Pancreas (tissue), 10 donors: ENCODE data around the gene MCRIP1. TPM values are rescaled to one million over a fixed set of nuclear protein-coding genes. Genes with fewer than 3 reads are reported as not detected.

Experiments
- ATAC-seq, 4 donors: fragments of 200-7000 bp; cut with Tn5 transposase; one replicate each; pipeline versions ENCODE4 v1.8.0 to v1.9.1; 2020; ENCODE audit warnings: mild to moderate bottlenecking in 4 of 4, moderate library complexity in 4 of 4
- DNase-seq, 6 donors: peaks; one replicate each; pipeline ENCODE4 v3.0.0-alpha.2; 2020
- FAIRE-seq: peaks from 2 replicates; lab custom pipeline; 2012; peaks lifted over from hg19 to GRCh38; lab: Jason Lieb, UNC
- H3K27ac ChIP-seq, 4 donors: fragments of 200-600 bp; sonication (generic); 1 replicate in 3 of 4; 2 replicates in 1 of 4; pipeline versions ENCODE4 v1.5.0 to v1.8.0; 2020
- H3K27me3 ChIP-seq, 4 donors: fragments of 200-600 bp; one replicate each; pipeline ENCODE4 v1.8.0; 2021
- H3K36me3 ChIP-seq, 3 donors: fragments of 200-600 bp; sonication (generic) in 1 of 3; one replicate each; pipeline versions ENCODE4 v1.5.0 to v1.8.0; 2020 to 2021
- H3K4me1 ChIP-seq, 3 donors: fragments of 200-600 bp; one replicate each; pipeline ENCODE4 v1.8.0; 2021
- H3K4me3 ChIP-seq, 4 donors: fragments of 200-600 bp; sonication (generic) in 2 of 4; one replicate each; pipeline versions ENCODE4 v1.5.0 to v1.8.0; 2020 to 2021
- H3K9me3 ChIP-seq, 4 donors: fragments of 200-600 bp; one replicate each; pipeline ENCODE4 v1.8.0; 2021
- WGBS, 2 donors: extraction: QIAGEN DNeasy Blood & Tissue Kit; methylation state at CpG; one replicate each; pipeline ENCODE4 v1.1.7; 2013; 5-methylcytosine and 5-hydroxymethylcytosine counted together
- intact Hi-C, 3 donors: fragments of 100-400 bp; cut with DNase I; formaldehyde crosslinking; loops; one replicate each; pipeline versions ENCODE4 v1.11.1 to v1.14.2; 2022
- polyA plus RNA-seq, 2 donors: library from polyadenylated mRNA; stranded (reverse); fragments of 200-250 nt; gene quantifications; one replicate each; pipeline ENCODE4 v1.2.3, GENCODE V29; 2013
- total RNA-seq, 6 donors: library from RNA; stranded (reverse); fragmentation: NEBNext Ultra II Directional in 4 of 6; extraction: Animal tissue kit (Norgen Biotek cat#: 25700) in 4 of 6; gene quantifications; one replicate each; pipeline versions ENCODE4 v1.2.1 to v1.2.4, GENCODE V29; 2021 to 2023
- TF ChIP-seq, protein P1 (sequence below), 4 donors: fragments of 200-600 bp; sonication (generic) in 3 of 4; IDR thresholded peaks; one replicate each; pipeline versions ENCODE4 v1.5.0 to v1.8.0; 2021; ENCODE audit warnings: antibody characterized with exemption in 4 of 4
- donor health status: healthy with polysubstance abuse.
- donor health status: DM: no; HTN: no; CAD: no; lungs with moderate emphysema.
- donor health status: DM: no; HTN: no; CAD: no.
- donor health status: control.
- donor health status: control.
- donor health status: Bipolar disorder and iron deficiency.
- donor health status: DM: yes; HTN: yes; CAD: no.
- donor health status: DM: no; HTN: no; CAD: no.
- donor health status: DM: no; HTN: no; CAD: no.
- donor health status: DM: yes; HTN: yes; CAD: no.

MCRIP1 gene
- total and polyA plus RNA-seq, 8 donors = 28.9 to 203 (median 55.8) TPM

DNA sequence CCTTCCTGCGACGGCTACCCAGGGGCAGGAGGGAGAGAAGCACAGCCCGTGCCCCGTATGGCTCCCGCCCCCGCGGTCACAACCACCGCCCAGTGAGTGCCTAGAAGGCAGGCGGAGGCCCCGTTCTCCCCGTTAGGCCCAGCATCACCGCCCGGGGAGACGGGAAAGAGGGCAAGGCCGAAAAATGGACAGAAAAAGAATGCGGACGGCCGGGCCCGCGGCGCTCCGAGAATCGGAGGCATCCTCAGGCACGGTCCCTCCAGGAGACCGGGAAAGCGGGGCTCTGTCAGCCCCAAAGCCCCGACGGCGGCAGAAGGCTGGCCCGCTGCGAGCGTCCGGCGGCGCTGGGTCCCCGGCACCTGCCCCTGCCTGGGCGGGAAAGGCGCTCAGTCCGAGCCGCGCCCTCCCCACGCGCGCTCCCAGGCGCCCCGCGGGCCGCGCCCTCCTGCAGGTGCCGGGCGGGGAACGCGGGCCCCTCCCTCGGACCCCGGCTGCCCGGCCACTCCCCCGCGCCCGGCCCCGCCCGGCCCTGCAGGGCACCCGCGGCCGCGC is 407 bp downstream of the MCRIP1 start:
- H3K27me3 ChIP-seq = no peaks in the 10 kb centered on the region
- WGBS, 2 donors = 0 to 1% methylated on average over 24 to 65 of the region's 65 CpGs
- H3K36me3 ChIP-seq = no peaks in the 10 kb centered on the region
- intact Hi-C loops = no loop called here
- H3K4me3 ChIP-seq = peak overlapping the region; percentile 63 to 90 (median 85)
- no peaks in the 10 kb centered on the region for H3K9me3 ChIP-seq
- peak overlapping the region; percentile 69 to 90 (median 78) for H3K27ac ChIP-seq
- FAIRE-seq = no peak
- H3K4me1 ChIP-seq = peaks cover 4 to 9% (median 7%) of the 10 kb centered on the region in 3 donors
- TF ChIP-seq, protein P1, sequence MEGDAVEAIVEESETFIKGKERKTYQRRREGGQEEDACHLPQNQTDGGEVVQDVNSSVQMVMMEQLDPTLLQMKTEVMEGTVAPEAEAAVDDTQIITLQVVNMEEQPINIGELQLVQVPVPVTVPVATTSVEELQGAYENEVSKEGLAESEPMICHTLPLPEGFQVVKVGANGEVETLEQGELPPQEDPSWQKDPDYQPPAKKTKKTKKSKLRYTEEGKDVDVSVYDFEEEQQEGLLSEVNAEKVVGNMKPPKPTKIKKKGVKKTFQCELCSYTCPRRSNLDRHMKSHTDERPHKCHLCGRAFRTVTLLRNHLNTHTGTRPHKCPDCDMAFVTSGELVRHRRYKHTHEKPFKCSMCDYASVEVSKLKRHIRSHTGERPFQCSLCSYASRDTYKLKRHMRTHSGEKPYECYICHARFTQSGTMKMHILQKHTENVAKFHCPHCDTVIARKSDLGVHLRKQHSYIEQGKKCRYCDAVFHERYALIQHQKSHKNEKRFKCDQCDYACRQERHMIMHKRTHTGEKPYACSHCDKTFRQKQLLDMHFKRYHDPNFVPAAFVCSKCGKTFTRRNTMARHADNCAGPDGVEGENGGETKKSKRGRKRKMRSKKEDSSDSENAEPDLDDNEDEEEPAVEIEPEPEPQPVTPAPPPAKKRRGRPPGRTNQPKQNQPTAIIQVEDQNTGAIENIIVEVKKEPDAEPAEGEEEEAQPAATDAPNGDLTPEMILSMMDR (IDR thresholded peaks at IDR 0.05) = no peak
- peak; percentile 17 to 80 (median 33) for ATAC-seq
- peak in 1 of 6 donors; percentile 83 for DNase-seq

DNA sequence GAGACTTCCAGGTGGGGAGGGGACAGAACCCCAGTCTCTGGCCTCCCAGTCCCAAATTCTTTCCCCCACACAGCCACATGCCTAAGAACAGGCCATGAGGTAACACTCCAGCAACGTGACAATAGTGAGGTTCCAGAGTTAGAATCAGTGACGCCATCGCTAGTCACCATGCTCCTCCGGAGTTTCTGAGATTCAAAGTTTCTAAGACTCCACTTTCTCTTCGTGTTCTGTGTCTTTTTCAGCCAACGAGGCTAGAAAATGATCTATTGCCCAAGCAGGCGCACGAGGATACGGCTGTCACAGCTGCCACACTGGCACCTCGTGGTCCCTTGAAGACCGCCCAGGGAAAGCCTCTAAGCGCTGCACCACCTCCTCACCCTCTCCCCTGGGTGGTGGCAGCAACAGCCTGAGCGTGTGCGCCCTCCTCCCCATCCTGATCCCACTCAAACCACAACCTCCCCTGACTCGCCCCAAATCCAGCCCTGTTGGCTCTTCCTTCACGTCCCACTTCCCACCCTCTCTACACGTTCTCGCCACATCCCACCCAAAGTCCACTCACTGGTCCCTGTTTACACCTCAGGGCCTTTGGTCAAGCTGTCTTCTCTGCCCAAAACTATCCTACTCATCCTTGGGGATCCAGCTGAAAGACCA is 1.0 kb downstream of the MCRIP1 start:
- Histone ChIP-seq H3K4me1 (peaks cover 4 to 9% (median 7%) of the 10 kb centered on the region in 3 donors), H3K36me3 (no peaks in the 10 kb centered on the region), H3K4me3 (peak overlapping the region; percentile 63 to 90 (median 85)), H3K9me3 (no peaks in the 10 kb centered on the region), H3K27ac (peak overlapping the region; percentile 69 to 90 (median 78)), H3K27me3 (no peaks in the 10 kb centered on the region)
- TF ChIP-seq, protein P1 (IDR thresholded peaks at IDR 0.05) = no peak
- intact Hi-C loops = no loop called here
- no peak for FAIRE-seq
- WGBS, 2 donors = 25 to 39% methylated on average over 18 of the region's 18 CpGs
- peak in 2 of 6 donors; percentile 48 to 61 for DNase-seq
- ATAC-seq = peak; percentile 8 to 53 (median 27)

GRCh38 chr17:81831563-81831956 is 1.5 kb downstream of the MCRIP1 start:
- Histone ChIP-seq H3K27me3 (no peaks in the 10 kb centered on the region), H3K4me3 (peak overlapping the region in 1 of 4 donors; percentile 89), H3K36me3 (no peaks in the 10 kb centered on the region), H3K4me1 (peaks cover 4 to 9% (median 7%) of the 10 kb centered on the region in 3 donors), H3K9me3 (no peaks in the 10 kb centered on the region), H3K27ac (peak overlapping the region in 2 of 4 donors; percentile 87 to 90)
- TF ChIP-seq, protein P1 (IDR thresholded peaks at IDR 0.05) = no peak
- 86 to 95% methylated on average over 7 of the region's 7 CpGs for WGBS, 2 donors
- no peak for FAIRE-seq
- no peak for DNase-seq
- intact Hi-C loops = no loop called here
- ATAC-seq = no peak

GRCh38 chr17:81829858-81830257 is 3.2 kb downstream of the MCRIP1 start:
- 90 to 95% methylated on average over 6 of the region's 6 CpGs for WGBS, 2 donors
- DNase-seq (peak in 1 of 6 donors; percentile 56), ATAC-seq (no peak), FAIRE-seq (no peak)
- H3K36me3 ChIP-seq = no peaks in the 10 kb centered on the region
- TF ChIP-seq, protein P1 (IDR thresholded peaks at IDR 0.05) = no peak
- intact Hi-C loops = no loop called here
- H3K4me1 ChIP-seq = peaks cover 4 to 9% (median 7%) of the 10 kb centered on the region in 3 donors
- no peaks in the 10 kb centered on the region for H3K27me3 ChIP-seq
- no peak overlapping the region for H3K4me3 ChIP-seq
- no peaks in the 10 kb centered on the region for H3K9me3 ChIP-seq
- no peak overlapping the region for H3K27ac ChIP-seq

DNA sequence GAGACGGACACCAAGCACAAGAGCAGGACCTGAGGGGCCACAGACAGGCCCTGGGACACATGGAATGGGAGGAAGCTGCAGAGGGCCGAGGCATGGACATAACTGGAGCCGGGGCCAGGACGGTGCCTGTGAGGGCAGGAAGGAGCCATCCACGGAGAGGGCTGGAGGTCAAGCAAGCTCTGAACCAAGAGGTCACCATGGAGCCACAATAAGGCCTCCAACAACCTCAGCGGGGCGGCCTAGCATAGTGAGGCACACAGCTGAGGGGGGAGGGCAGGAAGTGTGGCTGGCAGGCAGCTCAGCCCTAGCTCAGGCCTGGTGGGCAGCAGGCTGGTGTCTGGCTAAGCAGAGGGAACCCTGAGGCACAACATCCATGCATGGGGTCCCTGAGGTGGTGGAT is 4.4 kb downstream of the MCRIP1 start:
- Histone ChIP-seq H3K9me3 (no peaks in the 10 kb centered on the region), H3K36me3 (no peaks in the 10 kb centered on the region), H3K27me3 (no peaks in the 10 kb centered on the region), H3K4me1 (peaks cover 2 to 9% (median 4%) of the 10 kb centered on the region in 3 donors), H3K27ac (peak overlapping the region in 1 of 4 donors; percentile 13), H3K4me3 (no peak overlapping the region)
- no peak for FAIRE-seq
- intact Hi-C loops = no loop called here
- peak in 1 of 6 donors; percentile 62 for DNase-seq
- 60 to 62% methylated on average over 7 of the region's 7 CpGs for WGBS, 2 donors
- TF ChIP-seq, protein P1 (IDR thresholded peaks at IDR 0.05) = no peak
- ATAC-seq = no peak
